GM21528 (cell line): ENCODE measurements around the gene MX1.
"Not testable (repeated sequence)": the region's sequence is repeated elsewhere in the genome, so short reads cannot be mapped to it uniquely, and the experiment has no call there.

Source experiments
- ATAC-seq: cut with Tn5 transposase; IDR thresholded peaks from one replicate; pipeline ENCODE4 v1.9.1; 2021; ENCODE audit warnings: mild to moderate bottlenecking, moderate library complexity; ENCODE audit not compliant: unreplicated experiment, low FRiP score

Gene MX1

DNA sequence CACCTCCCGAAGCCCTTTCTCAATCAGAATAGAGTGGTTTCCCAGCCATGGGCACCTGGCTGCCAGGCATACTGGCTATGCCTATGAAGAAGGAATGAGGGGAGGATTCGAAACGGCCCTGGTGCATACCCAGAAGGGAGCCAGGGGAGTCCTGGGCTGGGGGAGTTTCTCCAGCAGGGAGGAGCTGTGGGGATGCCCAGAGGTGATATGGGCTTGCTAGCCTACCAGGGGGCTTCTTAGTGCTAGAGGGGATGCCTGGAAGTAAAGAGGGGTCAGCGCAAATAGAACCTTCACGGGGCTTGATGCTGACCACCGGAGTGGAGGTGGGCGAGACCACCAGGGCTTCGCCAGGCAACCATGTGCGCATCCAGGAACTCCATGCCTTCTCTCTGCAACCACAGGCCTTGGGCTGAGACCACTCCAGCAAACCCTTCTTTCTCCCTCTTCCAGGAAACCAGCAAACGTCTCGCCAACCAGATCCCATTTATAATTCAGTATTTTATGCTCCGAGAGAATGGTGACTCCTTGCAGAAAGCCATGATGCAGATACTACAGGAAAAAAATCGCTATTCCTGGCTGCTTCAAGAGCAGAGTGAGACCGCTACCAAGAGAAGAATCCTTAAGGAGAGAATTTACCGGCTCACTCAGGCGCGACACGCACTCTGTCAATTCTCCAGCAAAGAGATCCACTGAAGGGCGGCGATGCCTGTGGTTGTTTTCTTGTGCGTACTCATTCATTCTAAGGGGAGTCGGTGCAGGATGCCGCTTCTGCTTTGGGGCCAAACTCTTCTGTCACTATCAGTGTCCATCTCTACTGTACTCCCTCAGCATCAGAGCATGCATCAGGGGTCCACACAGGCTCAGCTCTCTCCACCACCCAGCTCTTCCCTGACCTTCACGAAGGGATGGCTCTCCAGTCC is 18.2 kb upstream of the MX1 start:
- ATAC-seq, result no peak

DNA sequence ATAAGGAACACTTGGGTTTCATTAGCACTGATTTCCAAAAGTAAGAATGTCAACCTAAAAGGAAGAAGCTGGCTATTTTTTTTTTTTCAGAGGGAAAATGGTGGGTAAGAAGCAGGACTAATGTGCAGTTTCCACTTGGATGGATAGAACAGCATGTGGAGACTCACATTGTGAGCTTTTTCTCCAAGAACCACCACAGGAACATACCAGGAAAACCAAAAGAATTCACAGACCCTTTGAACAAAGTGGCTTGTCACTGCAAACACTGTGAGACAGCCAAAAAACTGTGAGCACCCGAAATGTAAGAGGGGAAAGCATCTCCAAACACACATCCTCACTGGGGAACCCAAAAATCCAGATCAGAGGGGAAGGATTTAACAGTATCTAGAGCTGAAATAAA is 15.7 kb upstream of the MX1 start:
- ATAC-seq, result no peak

DNA sequence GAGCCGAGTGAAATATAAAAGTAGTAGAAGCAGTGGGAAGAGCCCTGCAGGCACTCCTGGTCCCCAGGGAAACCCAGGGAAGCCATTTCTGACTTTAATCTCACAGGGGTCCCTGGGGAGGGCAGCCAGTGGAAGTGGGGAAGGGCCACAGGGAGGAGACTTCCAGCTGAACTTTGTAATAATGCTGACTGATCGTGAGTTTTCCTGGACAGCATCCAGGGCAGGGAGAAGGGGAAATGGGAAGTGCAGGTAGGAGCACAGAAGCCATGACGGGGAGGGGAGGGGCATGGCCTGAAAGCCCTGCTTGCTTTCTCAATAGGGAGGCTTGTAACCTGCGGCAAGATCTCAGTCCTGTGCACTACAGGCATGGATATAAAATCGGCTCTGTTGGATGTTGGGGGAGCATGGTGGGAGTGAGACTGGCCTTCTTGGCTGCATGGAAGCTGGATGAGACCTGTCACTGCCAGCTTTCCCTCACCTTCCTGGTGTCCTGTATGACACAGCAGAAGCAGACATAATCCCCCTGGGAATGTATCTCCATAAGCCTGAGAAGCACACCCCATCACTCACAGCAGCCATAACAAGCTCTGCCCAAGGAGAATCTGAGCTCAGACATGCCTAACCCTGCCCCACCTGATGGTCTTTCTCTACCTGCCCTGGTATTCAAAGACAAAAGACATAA is 15.1 kb upstream of the MX1 start:
- no peak for ATAC-seq

DNA sequence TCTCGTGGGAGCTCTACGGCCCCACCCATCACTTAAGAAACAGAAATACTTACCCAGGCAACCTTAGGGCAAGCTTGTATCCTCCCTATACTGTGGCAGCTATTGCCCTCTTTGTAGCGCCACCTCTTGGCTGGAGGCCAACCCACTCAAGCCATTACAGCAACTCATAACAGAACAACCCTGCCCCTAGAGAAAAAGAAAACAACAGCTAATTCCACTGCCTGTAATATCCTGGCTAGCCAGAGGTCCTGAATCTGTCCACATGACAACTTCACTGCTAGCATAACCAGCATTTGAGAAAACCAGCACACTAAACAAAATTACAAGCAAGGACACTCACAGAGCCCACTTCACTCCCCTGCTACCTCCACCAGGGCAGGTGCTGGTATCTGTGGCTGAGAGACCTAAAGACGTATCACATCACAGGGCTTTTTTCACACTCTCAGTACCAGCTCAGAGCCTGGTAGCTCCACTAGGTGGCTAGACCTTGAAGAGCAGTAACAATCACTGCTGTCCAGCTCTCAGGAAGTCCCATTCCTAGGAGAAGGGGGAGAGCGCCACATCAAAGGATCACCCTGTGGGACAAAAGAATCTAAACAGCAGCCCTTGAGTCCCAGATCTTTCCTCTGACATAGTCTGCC is 14.5 kb upstream of the MX1 start:
- ATAC-seq, result no peak

DNA sequence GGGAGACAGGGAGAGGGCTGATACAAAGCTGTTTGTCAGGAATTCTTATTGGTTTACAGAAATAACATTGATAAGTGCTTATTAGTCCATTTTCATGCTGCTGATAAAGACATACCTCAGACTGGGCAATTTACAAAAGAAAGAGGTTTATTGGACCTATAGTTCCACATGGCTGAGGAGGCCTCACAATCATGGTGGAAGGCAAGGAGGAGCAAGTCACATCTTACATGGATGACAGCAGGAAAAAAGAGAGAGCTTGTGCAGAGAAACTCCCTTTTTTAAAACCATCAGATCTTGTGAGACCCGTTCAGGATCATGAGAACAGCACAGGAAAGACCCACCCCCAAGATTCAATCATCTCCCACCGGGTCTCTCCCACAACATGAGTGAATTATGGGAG is 8.5 kb upstream of the MX1 start:
- ATAC-seq, result not testable (repeated sequence)

DNA sequence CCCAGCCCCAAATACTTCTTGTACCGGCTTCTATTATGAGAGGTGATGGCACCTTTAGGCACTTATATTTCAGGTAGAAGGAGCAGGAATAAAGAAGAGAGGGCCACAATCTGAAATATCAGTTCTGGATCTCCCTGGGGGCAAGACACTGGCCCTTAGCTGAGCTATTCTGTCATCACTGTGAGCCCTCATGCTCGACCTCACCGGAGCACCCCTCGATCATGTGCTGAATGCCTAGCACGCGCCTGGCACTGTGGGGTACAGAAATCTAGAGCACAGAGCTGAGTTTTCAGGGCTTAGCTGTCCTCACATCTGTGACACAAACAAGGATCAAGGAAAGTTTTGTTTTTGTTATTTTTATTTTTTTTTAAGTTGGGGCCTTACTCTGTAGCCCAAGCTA is 7.6 kb upstream of the MX1 start:
- no peak for ATAC-seq

DNA sequence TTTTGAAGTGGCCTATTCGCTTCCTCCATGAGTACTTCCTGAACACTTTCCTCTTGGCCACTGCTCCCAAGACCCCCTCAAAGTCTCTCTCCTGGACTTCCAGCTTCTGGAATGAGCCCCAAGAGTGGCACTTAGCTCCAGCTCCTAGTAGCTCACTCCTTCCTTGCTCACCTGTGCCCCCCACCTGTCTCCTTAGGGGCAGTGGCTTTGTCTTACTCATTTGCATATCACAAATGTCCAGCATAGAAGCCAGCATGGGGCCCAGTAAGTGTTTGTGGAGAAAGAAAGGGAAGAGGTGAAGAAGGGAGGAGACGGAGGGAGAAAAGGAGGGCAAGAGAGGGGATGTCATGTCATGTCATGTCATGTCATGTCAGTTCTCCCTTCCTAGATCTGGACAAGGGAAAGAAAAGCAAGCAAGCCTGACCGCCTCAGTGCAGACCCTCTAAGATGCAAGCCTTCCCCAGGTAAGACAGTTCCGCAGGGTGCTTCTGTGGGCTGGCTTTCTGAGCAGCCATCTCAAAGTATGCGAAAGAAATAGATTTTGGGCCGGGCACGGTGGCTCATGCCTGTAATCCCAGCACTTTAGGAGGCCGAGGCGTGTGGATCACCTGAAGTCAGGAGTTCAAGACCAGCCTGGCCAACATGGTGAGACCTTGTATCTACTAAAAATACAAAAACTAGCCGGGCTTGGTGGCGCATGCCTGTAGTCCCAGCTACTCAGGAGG is 6.9 kb upstream of the MX1 start:
- ATAC-seq, result no peak

DNA sequence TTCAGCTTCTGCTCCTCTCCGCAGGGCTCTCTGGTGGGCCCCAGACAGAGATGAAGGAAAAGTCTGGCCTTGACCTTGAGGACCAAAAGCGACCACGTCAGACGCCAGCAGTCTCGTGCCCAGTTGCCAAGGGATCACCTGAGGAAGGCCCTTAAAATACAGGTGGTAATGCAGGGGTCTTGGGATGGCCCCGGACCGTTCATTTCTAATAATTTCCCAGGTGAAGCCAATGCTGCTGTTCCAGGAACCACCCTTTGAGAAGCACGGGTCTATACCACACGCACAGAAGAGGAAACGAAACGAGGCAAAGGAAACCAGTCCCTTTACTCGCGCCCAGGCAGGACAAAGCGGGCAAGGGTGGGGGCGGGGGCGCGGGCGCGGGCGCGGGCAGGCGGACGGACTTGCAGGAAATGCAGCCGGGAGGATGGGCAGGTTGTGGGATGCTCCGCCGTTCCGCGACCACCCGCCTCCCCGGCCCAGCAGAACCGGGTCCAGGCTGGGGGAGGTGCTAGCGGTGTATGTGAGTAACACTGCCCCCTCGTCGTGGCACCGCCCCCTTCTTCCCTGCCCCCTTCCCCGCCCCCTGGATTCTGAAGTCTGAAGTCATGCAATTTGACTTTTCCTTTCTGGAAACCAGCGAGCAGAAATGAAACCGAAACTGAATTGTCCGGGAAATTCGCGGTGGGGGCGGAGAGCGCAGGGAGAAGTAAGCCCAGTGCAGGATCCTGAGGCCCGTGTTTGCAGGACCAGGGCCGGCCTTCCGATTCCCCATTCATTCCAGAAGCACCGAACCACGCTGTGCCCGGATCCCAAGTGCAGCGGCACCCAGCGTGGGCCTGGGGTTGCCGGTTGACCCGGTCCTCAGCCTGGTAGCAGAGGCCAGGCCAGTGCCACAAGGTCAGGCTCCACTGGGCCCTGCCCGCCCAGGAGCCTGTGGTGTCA is 5.8 kb upstream of the MX1 start:
- ATAC-seq, result peak; percentile 81

DNA sequence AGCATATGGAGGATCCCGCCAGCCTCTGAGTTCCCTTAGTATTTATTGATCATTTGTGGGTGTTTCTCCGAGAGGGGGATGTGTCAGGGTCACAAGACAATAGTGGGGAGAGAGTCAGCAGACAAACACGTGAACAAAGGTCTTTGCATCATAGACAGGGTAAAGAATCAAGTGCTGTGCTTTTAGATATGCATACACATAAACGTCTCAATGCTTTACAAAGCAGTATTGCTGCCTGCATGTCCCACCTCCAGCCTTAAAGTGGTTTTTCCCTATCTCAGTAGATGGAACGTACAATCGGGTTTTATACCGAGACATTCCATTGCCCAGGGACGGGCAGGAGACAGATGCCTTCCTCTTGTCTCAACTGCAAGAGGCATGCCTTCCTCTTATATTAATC is 5.0 kb upstream of the MX1 start:
- not testable (repeated sequence) for ATAC-seq

DNA sequence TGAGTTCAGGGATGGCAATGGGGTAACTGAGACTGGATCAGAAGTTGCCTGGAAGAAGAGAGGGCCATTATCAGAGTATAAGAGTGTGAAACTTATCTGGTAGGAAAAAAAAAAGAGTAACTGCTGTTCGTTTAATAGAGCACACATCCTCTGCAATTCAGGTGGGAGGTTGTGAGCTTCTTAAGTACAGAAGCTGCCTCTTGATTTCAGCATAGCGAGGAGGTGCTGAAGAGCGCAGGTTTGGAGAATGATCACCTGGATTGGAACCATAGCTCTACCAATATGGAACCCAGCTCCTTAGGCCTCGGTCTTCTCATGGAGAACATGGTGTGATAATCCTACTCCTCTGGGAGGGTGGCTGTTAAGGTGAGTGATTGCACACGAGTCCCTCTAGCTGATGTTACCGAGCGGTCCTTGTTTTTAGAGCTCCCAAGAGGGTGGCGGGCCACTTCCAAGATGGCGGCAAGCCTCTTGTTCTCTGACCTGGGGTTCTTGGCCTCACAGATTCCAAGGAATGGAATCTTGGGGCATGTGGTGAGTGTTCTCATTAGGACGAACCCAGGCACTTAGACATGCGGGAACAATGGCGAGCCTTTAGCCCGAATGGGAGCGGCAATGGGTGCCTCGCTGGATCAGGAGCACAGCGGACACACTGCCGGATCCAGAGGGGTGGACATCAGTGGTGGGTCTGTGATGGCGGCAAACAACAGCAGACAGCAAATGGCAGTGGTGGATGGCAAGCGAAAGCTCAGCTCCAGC is 3.3 kb upstream of the MX1 start:
- no peak for ATAC-seq

DNA sequence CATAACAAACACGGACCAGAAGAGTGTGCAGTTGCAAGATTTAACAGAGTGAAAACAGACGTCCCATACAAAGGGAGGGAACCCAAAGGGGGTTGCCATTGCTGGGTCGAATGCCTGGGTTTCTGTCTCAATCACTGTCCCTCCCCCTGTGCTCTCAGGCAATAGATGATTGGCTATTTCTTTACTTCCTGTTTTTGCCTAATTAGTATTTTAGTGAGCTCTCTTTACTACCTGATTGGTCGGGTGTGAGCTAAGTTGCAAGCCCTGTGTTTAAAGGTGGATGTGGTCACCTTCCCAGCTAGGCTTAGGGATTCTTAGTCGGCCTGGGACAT is 2.8 kb upstream of the MX1 start:
- ATAC-seq, result not testable (repeated sequence)

DNA sequence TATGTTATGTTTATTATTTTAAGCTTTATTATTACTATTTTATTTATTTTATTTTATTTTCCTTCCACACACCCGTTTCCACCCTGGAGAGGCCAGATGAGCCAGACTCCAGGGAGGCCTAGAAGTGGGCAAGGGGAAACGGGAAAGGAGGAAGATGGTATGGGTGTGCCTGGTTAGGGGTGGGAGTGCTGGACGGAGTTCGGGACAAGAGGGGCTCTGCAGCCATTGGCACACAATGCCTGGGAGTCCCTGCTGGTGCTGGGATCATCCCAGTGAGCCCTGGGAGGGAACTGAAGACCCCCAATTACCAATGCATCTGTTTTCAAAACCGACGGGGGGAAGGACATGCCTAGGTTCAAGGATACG is 468 bp upstream of the MX1 start:
- ATAC-seq, result peak; percentile 15

DNA sequence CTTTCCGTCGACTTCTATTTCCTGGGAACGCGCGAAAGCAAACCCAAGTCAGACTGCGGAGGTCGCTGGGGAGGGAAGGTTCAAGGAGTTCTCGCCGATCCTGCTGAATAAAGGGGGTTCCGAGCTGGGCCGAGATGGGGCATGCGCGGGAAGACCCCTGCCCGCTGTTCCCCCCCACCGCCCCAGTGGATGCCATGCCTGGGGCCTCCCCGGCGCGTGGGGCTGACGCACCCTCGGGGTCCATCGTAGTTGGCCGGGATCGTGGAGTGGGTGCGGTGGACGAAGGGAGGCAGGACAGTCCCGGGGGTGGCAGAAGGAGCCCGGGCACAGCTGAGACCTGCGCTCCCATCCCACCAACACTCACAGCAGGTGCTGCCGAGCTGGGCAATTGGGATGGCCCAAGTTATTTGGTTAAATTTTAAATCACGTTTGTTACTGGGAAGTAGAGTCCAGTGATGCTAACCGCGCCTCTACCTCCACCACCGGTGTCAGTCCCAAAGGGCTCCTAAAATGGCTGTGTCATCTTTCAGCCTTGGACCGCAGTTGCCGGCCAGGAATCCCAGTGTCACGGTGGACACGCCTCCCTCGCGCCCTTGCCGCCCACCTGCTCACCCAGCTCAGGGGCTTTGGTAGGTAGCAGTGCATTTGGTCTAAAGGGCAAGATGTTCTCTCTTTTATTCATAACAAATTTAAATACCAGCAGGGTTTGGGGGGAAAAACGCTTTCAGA is 801 bp downstream of the MX1 start:
- peak; percentile 8 for ATAC-seq

DNA sequence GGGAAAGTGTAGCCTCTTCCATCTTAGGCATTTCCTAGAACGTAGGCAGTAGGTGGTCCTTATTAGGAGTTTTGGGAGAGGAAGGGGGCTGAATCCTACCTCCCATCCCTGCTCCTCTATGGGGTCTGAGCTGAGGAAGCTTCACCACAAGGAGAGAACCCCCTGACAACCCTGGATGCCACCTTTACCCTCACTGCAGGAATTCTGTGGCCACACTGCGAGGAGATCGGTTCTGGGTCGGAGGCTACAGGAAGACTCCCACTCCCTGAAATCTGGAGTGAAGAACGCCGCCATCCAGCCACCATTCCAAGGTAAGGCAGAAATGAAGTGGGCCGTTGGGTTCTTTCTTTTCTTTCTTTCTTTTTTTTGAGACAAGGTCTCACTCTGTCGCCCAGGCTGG is 1.5 kb downstream of the MX1 start:
- ATAC-seq, result no peak

DNA sequence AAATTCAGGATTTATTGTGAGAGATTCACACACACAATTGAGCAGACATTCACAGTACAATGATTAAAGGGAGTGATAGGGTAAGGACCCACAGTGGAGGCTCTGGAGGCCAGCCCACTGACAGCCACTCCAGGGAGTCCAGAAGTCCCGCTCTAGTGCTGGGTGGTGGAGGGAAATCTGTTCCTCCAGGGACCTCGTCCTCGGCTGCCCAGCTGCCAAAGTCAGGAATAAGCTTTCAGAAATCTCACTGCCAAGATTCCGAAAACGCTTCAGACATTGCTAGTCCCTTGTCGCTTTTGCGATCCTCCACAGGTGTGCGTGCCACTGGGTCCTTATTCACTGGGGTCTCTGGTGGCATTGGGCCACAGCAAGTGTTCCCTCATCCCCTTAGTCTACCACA is 2.3 kb downstream of the MX1 start:
- no peak for ATAC-seq

DNA sequence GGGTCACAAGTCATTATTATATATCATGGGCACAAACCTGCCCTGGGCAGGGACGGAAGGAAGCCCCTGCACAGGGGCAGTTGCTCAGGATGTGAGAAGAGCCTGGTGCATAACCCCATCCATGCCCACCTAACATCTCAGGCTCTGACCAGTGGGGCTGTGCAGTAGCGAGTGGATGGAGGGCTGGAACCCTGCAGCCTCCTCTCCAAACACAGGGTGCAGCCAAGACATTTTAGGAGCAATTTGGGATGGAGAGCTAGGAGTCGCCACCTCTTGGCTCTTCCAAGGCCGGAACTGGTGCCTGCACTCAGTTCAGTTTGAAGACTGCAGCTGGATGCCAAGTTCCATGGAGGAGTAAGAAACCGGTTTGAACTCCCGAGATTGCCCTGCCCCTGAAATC is 2.8 kb downstream of the MX1 start:
- ATAC-seq, result no peak

DNA sequence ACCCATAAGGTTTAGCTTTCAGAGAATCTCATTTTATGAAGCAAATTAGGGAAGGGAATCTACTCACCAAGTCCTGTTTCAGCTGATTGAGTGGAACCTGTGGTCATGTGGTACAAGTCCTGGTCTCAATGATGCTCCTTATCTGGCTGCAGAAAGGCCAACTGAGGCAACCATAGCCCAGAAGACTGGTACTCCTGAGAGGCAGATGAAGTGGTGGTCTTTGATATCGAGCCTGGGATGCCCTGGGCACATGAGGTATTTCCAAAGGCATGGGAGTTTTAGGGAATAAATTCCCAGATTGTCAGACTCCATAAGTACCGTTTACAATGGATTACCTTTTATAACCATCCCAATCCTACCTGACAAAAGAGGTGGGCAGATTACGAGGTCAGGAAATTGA is 3.3 kb downstream of the MX1 start:
- no peak for ATAC-seq

DNA sequence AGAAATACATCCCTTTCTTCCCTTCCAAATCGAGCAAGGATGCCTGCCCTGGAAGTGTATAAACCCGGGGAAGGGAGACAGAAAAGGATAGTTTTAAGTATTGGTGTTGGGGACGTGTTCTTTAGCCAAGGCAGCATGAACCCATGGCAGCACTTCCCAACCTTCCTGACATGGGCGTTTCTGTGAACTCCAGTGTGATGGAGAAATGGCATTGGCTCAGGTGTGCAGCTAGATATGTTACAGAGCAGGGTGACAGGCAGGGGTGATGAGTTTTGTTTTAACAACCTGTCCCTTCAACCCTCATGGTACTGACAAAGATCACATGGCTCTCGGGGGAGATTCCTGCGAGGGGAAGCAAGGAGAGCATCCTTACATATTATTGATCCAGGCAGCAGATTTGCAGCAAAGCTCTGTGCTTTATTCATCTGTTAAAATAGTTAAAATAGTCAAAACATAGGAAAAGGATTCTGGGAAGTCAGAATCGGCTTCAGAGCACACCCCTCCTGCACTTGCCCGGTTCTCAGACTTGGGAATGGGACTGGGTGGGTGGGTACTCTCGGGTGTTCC is 4.0 kb downstream of the MX1 start:
- ATAC-seq, result no peak
